A549 (cell line): Measurements from ENCODE around the gene DHRS12.

Experiments
- BHLHE40 ChIP-seq: IDR thresholded peaks from 2 replicates; pipeline ENCODE4 v1.6.1; 2012; ENCODE audit warnings: low read depth, low read length, inconsistent platforms
- CEBPB ChIP-seq, 2 experiments: fragments of >200 bp in 1 of 2; sonication (Bioruptor Twin) in 1 of 2; formaldehyde crosslinking in 1 of 2; IDR thresholded peaks; 2 replicates each; pipeline ENCODE4 v1.6.1; 2012 to 2016
- CHD2 ChIP-seq: fragments of 150-350 bp; IDR thresholded peaks from 2 replicates; pipeline ENCODE4 v1.6.1; 2014; ENCODE audit warnings: low read length; ENCODE audit not compliant: partially characterized antibody
- EHMT2 ChIP-seq: fragments of 200-600 bp; sonication (generic); IDR thresholded peaks from 2 replicates; pipeline ENCODE4 v1.6.1; 2016; ENCODE audit warnings: antibody characterized with exemption, low read depth, mild to moderate bottlenecking, moderate library complexity
- JUNB ChIP-seq: fragments of >200 bp; sonication (Bioruptor Twin); formaldehyde crosslinking; IDR thresholded peaks from 2 replicates; pipeline ENCODE4 v1.6.1; 2016
- MAZ ChIP-seq: fragments of 150-350 bp; IDR thresholded peaks from 2 replicates; pipeline ENCODE4 v1.6.1; 2014; ENCODE audit warnings: antibody characterized with exemption, low read depth, low read length, borderline replicate concordance
- MYC ChIP-seq: IDR thresholded peaks from 2 replicates; pipeline ENCODE4 v1.6.1; 2012; ENCODE audit warnings: mild to moderate bottlenecking, inconsistent platforms, low read length, improper control_type of control experiment, borderline replicate concordance
- NR3C1 ChIP-seq: fragments of >200 bp; sonication (Bioruptor Twin); formaldehyde crosslinking; IDR thresholded peaks from 3 replicates; pipeline ENCODE4 v1.6.1; 2017
- POLR2A ChIP-seq: IDR thresholded peaks from 2 replicates; pipeline ENCODE4 v1.6.1; 2012; ENCODE audit warnings: mild to moderate bottlenecking, low read length
- RCOR1 ChIP-seq: fragments of 150-350 bp; IDR thresholded peaks from 2 replicates; pipeline ENCODE4 v1.6.1; 2014; ENCODE audit warnings: antibody characterized with exemption, low read length, low read depth
- SMC3 ChIP-seq: fragments of >200 bp; sonication (Bioruptor Twin); formaldehyde crosslinking; IDR thresholded peaks from 3 replicates; pipeline ENCODE4 v1.6.1; 2018; ENCODE audit warnings: inconsistent platforms
- TF ChIP-seq, protein P1 (sequence below): fragments of >200 bp; sonication (Bioruptor Twin); formaldehyde crosslinking; IDR thresholded peaks from 3 replicates; pipeline ENCODE4 v1.5.1; 2016
- TF ChIP-seq, protein P2 (sequence below): fragments of 200-600 bp; sonication (generic); IDR thresholded peaks from 2 replicates; pipeline ENCODE4 v1.6.1; 2016; ENCODE audit warnings: antibody characterized with exemption, mild to moderate bottlenecking, moderate library complexity

DNA sequence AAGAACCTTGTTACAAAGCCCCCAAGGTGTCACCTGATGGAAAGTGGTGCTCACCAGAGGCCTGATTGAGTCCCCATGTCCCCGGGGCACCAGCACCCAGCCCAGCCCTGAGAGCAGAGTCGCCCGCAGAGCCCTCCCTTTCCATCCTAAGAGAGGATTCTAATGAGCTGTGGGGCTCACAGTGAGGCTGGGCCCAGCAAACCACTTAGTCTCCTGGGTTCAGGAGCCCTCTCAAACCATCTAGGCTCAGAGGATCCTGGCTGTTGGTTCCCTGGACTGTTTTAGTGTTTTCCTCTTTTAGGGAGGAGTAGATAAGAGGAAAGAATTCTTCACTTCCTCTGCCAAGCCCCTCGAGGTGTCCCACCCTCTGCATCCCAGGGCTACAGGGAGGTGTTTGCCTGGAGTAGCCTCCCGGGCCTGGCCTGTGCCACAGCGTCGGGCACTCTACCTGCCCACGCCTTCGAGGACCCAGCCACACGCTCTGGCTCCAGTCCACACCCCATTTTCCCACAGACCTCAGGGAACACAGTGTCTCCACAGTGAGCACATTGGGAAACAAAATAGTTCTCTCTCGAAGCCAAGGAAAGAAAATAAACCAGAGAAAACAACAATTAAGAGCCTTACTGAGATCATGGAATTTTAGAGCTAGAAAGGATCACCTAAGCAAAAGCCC lies 34.4 kb downstream of the DHRS12 start:
- TF ChIP-seq, protein P1, sequence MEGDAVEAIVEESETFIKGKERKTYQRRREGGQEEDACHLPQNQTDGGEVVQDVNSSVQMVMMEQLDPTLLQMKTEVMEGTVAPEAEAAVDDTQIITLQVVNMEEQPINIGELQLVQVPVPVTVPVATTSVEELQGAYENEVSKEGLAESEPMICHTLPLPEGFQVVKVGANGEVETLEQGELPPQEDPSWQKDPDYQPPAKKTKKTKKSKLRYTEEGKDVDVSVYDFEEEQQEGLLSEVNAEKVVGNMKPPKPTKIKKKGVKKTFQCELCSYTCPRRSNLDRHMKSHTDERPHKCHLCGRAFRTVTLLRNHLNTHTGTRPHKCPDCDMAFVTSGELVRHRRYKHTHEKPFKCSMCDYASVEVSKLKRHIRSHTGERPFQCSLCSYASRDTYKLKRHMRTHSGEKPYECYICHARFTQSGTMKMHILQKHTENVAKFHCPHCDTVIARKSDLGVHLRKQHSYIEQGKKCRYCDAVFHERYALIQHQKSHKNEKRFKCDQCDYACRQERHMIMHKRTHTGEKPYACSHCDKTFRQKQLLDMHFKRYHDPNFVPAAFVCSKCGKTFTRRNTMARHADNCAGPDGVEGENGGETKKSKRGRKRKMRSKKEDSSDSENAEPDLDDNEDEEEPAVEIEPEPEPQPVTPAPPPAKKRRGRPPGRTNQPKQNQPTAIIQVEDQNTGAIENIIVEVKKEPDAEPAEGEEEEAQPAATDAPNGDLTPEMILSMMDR = no peak
- no peak for TF ChIP-seq RCOR1
- TF ChIP-seq CEBPB (IDR thresholded peaks at IDR 0.05) = no peak
- no peak for TF ChIP-seq NR3C1
- no peak for TF ChIP-seq POLR2A
- no peak for TF ChIP-seq BHLHE40
- no peak for TF ChIP-seq SMC3
- TF ChIP-seq MAZ = no peak
- TF ChIP-seq JUNB = no peak
- TF ChIP-seq, protein P2, sequence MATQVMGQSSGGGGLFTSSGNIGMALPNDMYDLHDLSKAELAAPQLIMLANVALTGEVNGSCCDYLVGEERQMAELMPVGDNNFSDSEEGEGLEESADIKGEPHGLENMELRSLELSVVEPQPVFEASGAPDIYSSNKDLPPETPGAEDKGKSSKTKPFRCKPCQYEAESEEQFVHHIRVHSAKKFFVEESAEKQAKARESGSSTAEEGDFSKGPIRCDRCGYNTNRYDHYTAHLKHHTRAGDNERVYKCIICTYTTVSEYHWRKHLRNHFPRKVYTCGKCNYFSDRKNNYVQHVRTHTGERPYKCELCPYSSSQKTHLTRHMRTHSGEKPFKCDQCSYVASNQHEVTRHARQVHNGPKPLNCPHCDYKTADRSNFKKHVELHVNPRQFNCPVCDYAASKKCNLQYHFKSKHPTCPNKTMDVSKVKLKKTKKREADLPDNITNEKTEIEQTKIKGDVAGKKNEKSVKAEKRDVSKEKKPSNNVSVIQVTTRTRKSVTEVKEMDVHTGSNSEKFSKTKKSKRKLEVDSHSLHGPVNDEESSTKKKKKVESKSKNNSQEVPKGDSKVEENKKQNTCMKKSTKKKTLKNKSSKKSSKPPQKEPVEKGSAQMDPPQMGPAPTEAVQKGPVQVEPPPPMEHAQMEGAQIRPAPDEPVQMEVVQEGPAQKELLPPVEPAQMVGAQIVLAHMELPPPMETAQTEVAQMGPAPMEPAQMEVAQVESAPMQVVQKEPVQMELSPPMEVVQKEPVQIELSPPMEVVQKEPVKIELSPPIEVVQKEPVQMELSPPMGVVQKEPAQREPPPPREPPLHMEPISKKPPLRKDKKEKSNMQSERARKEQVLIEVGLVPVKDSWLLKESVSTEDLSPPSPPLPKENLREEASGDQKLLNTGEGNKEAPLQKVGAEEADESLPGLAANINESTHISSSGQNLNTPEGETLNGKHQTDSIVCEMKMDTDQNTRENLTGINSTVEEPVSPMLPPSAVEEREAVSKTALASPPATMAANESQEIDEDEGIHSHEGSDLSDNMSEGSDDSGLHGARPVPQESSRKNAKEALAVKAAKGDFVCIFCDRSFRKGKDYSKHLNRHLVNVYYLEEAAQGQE = no peak
- no peak for TF ChIP-seq EHMT2
- no peak for TF ChIP-seq MYC
- no peak for TF ChIP-seq CHD2
